BJ (cell line): ENCODE measurements around the gene EPB41L4B. TPM values are rescaled to one million over a fixed set of nuclear protein-coding genes. Genes with fewer than 3 reads are reported as not detected.

Experiments
- CTCF ChIA-PET: fragments of 350-600 bp; formaldehyde crosslinking; extraction: SDS; loops from one replicate; lab custom pipeline; 2021; ENCODE audit warnings: antibody characterized with exemption, inconsistent platforms; lab: Yijun Ruan, JAX
- POLR2A ChIA-PET: fragments of 300-600 bp; sonication (Branson Sonifier 250); formaldehyde crosslinking; extraction: SDS; loops from one replicate; lab custom pipeline; 2021; ENCODE audit warnings: antibody characterized with exemption; lab: Charles Lee
- DNase-seq: peaks from one replicate; pipeline ENCODE4 v3.0.0-alpha.2; 2011; ENCODE audit warnings: low read depth
- H3K27me3 ChIP-seq: 2 replicates; pipeline ENCODE4 v1.6.0; 2011; ENCODE audit warnings: low read length; ENCODE audit not compliant: control insufficient read depth, insufficient read depth
- H3K36me3 ChIP-seq: 2 replicates; pipeline ENCODE4 v1.5.1; 2011; ENCODE audit warnings: low read length; ENCODE audit not compliant: control insufficient read depth, insufficient read depth
- H3K4me3 ChIP-seq: 2 replicates; pipeline ENCODE4 v1.5.1; 2011; ENCODE audit warnings: low read depth, mild to moderate bottlenecking, control low read depth, low read length
- polyA plus RNA-seq: library from polyadenylated mRNA; depleted of rRNA; stranded (reverse); fragments of >200 nt; gene quantifications from 2 replicates; pipeline ENCODE4 v1.2.3, GENCODE V29; 2011
- TF ChIP-seq, protein P1 (sequence below): IDR thresholded peaks from 2 replicates; pipeline ENCODE4 v1.5.1; 2011; ENCODE audit warnings: low read depth, mild to moderate bottlenecking, control low read depth, inconsistent platforms, low read length, moderate library complexity; ENCODE audit not compliant: insufficient read depth

EPB41L4B gene
- polyA plus RNA-seq, 1 experiment = 0.21 TPM

DNA sequence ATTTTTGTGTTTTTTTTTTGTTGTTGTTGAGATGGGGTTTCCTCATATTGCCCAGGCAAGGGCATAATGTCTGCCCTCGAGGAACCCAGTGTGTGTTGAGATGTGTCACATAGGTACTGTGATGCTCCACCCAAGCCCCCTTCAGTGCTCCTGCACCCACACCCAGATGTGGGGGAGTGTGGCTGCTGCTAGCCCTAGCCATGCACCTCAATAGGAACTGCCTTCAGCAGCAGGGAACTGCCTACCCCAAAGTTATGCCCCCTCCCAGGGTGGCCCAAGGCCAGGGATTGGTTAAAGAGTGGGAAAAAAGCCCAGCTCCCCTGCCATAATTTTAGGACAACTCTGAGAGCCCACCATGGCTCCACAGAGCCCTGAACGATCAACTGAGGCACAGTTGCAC lies 33.3 kb upstream of the EPB41L4B start:
- Histone ChIP-seq H3K4me3 (no peak overlapping the region), H3K36me3 (no peaks in the 10 kb centered on the region), H3K27me3 (0 out of 2 replicates have a peak, but pooled peaks cover 1% of the 10 kb centered on the region)
- no peak for DNase-seq
- ChIA-PET POLR2A (no interaction called here), CTCF (no interaction called here)
- TF ChIP-seq, protein P1, sequence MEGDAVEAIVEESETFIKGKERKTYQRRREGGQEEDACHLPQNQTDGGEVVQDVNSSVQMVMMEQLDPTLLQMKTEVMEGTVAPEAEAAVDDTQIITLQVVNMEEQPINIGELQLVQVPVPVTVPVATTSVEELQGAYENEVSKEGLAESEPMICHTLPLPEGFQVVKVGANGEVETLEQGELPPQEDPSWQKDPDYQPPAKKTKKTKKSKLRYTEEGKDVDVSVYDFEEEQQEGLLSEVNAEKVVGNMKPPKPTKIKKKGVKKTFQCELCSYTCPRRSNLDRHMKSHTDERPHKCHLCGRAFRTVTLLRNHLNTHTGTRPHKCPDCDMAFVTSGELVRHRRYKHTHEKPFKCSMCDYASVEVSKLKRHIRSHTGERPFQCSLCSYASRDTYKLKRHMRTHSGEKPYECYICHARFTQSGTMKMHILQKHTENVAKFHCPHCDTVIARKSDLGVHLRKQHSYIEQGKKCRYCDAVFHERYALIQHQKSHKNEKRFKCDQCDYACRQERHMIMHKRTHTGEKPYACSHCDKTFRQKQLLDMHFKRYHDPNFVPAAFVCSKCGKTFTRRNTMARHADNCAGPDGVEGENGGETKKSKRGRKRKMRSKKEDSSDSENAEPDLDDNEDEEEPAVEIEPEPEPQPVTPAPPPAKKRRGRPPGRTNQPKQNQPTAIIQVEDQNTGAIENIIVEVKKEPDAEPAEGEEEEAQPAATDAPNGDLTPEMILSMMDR = no peak

DNA sequence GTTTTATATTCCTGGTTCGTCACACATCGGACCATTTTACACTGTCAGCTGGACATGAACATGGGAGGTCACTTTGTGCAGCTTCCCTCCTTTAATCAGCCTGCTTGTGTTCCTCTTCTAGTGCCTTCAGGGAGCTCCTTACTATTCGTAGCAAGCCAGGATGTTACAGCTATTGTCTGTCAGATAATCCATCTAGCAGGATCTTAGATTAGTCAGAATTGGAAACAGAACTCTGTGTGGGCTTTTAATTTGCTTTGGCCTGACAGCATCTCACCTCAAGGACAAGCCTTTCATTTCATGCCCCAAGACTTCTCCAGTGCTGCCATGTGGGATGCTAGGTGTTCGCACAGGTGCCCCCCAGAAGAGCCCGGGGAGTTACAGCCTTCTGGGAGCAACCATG lies 30.2 kb upstream of the EPB41L4B start:
- ChIA-PET POLR2A (interaction anchor here (0.7 kb wide), 1 partner anchor 15 kb away, joined by 7 read pairs; no protein-coding TSS in a partner anchor), CTCF (no interaction called here)
- no peak for DNase-seq
- Histone ChIP-seq H3K36me3 (no peaks in the 10 kb centered on the region), H3K4me3 (no peak overlapping the region), H3K27me3 (peaks cover 8% of the 10 kb centered on the region)
- TF ChIP-seq, protein P1 = no peak

DNA sequence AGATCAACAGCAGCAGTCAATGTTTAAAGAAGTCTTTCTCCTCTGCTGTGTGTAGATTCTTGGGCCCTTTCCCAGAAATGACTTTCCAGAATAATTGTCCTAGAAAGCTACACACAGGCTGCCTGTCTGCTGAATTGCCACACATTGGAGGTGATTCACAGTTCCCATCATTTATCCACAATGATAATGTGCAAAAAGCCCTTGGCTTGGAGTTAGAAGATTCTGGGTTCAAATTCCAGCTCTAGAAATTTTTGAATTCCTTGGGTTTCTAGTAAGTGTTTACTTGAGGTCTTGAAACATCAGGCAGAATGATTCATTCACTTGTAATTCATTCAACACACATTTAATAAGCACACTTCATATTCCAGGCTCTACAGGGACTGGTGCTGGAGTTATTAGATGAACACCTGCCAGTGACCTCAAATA lies 28.6 kb upstream of the EPB41L4B start:
- ChIA-PET POLR2A (interaction anchor here (0.5 kb wide), 2 partner anchors 176 to 831 kb away, joined by 3 to 6 read pairs; no protein-coding TSS in a partner anchor), CTCF (interaction anchor here (0.6 kb wide), 1 partner anchor 167 kb away, joined by 3 read pairs; no protein-coding TSS in a partner anchor)
- peaks cover 7% of the 10 kb centered on the region for H3K27me3 ChIP-seq
- no peak overlapping the region for H3K4me3 ChIP-seq
- TF ChIP-seq, protein P1 = no peak
- DNase-seq = peak; percentile 84
- no peaks in the 10 kb centered on the region for H3K36me3 ChIP-seq

DNA sequence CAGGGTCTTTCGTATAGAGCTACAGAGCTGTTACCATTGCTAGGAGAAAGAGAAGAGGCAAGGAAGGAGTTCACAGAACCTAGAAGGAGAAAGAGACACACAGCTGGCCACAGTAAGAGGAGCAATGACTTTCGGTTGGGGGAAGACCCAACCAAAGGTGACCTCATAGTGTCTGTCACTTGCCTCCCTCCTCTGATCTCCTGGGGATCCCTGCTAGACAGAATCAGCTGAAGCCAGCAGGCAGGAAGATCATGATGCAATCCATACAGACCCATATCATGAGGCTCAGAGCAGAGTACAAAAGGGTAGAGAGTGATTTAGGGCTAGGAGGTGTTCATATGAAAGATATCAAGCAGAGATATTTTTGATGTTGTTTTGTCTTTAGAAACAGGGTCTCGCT lies 26.0 kb upstream of the EPB41L4B start:
- ChIA-PET CTCF (no interaction called here), POLR2A (no interaction called here)
- DNase-seq = no peak
- TF ChIP-seq, protein P1 = no peak
- Histone ChIP-seq H3K36me3 (no peaks in the 10 kb centered on the region), H3K4me3 (no peak overlapping the region), H3K27me3 (peaks cover 7% of the 10 kb centered on the region)

DNA sequence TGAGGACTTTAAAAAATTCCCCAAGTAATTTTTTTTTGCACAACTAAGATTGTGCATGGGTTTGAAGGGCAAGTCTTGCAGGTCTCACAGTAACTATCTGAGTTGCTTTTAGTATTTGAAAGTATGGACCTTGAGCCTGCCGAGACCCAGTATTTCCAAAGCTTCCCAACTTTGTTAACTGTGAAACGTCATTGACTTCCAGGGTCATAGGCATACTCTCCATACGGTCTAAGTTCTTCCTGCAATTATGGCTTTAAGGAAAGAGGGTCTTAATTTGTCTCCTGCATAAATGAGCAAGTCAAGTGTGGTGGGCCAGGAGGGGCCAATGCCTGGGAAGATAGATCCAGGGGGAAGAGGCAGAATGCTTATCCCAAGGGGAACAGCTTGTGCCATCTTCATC lies 24.0 kb upstream of the EPB41L4B start:
- TF ChIP-seq, protein P1 = no peak
- Histone ChIP-seq H3K4me3 (no peak overlapping the region), H3K36me3 (no peaks in the 10 kb centered on the region), H3K27me3 (peaks cover 7% of the 10 kb centered on the region)
- ChIA-PET POLR2A (no interaction called here), CTCF (interaction anchor here (1.1 kb wide), 1 partner anchor 15 kb away, joined by 4 read pairs; no protein-coding TSS in a partner anchor)
- no peak for DNase-seq
